AG04450 (cell line): ENCODE measurements around the gene FAAP20. TPM values are rescaled to one million over a fixed set of nuclear protein-coding genes. Genes with fewer than 3 reads are reported as not detected.

Experiments used
- CTCF ChIA-PET: fragments of 300-600, 350-600 bp; formaldehyde crosslinking; extraction: SDS; loops from one replicate; lab custom pipeline; 2022; ENCODE audit warnings: antibody characterized with exemption, inconsistent platforms; lab: Charles Lee
- POLR2A ChIA-PET: fragments of 350-600 bp; formaldehyde crosslinking; extraction: SDS; loops from one replicate; lab custom pipeline; 2021; ENCODE audit warnings: antibody characterized with exemption, inconsistent platforms; lab: Yijun Ruan, JAX
- DNase-seq: peaks from one replicate; pipeline ENCODE4 v3.0.0-alpha.2; 2011; ENCODE audit warnings: low read depth, low spot score
- H3K27ac ChIP-seq: one replicate; pipeline ENCODE4 v1.5.1; 2012; ENCODE audit warnings: low read depth, low read length, control low read depth
- H3K27me3 ChIP-seq: one replicate; pipeline ENCODE4 v1.6.0; 2012; ENCODE audit warnings: low read length; ENCODE audit not compliant: control insufficient read depth, insufficient read depth
- H3K4me3 ChIP-seq: 2 replicates; pipeline ENCODE4 v1.5.1; 2011; ENCODE audit warnings: mild to moderate bottlenecking, low read depth, low read length, control low read depth
- H3K9me3 ChIP-seq: 2 replicates; pipeline ENCODE4 v1.5.1; 2012; ENCODE audit warnings: low read length; ENCODE audit not compliant: control insufficient read depth, insufficient read depth
- CTCF ChIP-seq: IDR thresholded peaks from 2 replicates; pipeline ENCODE4 v1.5.1; 2011; ENCODE audit warnings: low read depth, low read length, control low read depth, inconsistent platforms
- polyA plus RNA-seq: library from polyadenylated mRNA; depleted of rRNA; stranded (reverse); fragments of >200 nt; gene quantifications from 2 replicates; pipeline ENCODE4 v1.2.3, GENCODE V29; 2011

The FAAP20 gene
- polyA plus RNA-seq, 1 experiment, result 9.7 TPM

GRCh38 chr1:2175055-2175414 lies 19.5 kb downstream of the FAAP20 start:
- TF ChIP-seq CTCF, result no peak
- POLR2A ChIA-PET, result no interaction called here
- peaks cover 6% of the 10 kb centered on the region; the same call in 1 of the 2 replicates for H3K9me3 ChIP-seq
- no peak for DNase-seq
- no peak overlapping the region for H3K4me3 ChIP-seq
- H3K27me3 ChIP-seq, result no peaks in the 10 kb centered on the region
- CTCF ChIA-PET, result interaction anchor here (0.6 to 2.7 kb wide), 39 partner anchors 8 to 351 kb away, joined by 3 to 41 read pairs (median 5); partner anchors contain the start of genes FAAP20 and PANK4
- no peak overlapping the region for H3K27ac ChIP-seq

- ChIA-PET POLR2A (interaction anchor here (0.8 kb wide), 1 partner anchor 101 kb away, joined by 3 read pairs; no protein-coding TSS in a partner anchor), CTCF (interaction anchor here (0.5 to 2.7 kb wide), 49 partner anchors 8 to 476 kb away, joined by 3 to 41 read pairs (median 4); partner anchors contain the start of genes FAAP20 and PANK4)
- H3K9me3 ChIP-seq, result peaks cover under 1% of the 10 kb centered on the region; the same call in 1 of the 2 replicates
- no peak overlapping the region for H3K27ac ChIP-seq
- no peak for DNase-seq
- H3K4me3 ChIP-seq, result peak overlapping the region; percentile 42
- H3K27me3 ChIP-seq, result no peaks in the 10 kb centered on the region
- TF ChIP-seq CTCF, result peak; percentile 94
Observed at GRCh38 chr1:2174348-2175054, 20.1 kb downstream of the FAAP20 start.

- POLR2A ChIA-PET, result interaction anchor here (0.8 kb wide), 1 partner anchor 100 kb away, joined by 3 read pairs; no protein-coding TSS in a partner anchor
- DNase-seq, result no peak
- Histone ChIP-seq H3K9me3 (no peaks in the 10 kb centered on the region; the same call in 1 of the 2 replicates), H3K27me3 (no peaks in the 10 kb centered on the region), H3K27ac (no peak overlapping the region), H3K4me3 (no peak overlapping the region)
- TF ChIP-seq CTCF, result no peak
- CTCF ChIA-PET, result interaction anchor here (0.5 to 2.7 kb wide), 35 partner anchors 9 to 477 kb away, joined by 3 to 41 read pairs (median 5); partner anchors contain the start of gene PANK4
Observed at GRCh38 chr1:2173546-2174347, 20.8 kb downstream of the FAAP20 start.

- Histone ChIP-seq H3K9me3 (no peaks in the 10 kb centered on the region; the same call in 1 of the 2 replicates), H3K27ac (no peak overlapping the region), H3K27me3 (no peaks in the 10 kb centered on the region), H3K4me3 (no peak overlapping the region)
- ChIA-PET POLR2A (no interaction called here), CTCF (interaction anchor here (0.6 to 2.7 kb wide), 6 partner anchors 33 to 271 kb away, joined by 3 to 26 read pairs (median 4); no protein-coding TSS in a partner anchor)
- DNase-seq, result no peak
- no peak for TF ChIP-seq CTCF
Observed at GRCh38 chr1:2172551-2173146, 21.9 kb downstream of the FAAP20 start.
